HepG2 (cell line): ENCODE measurements around the gene RUNX3. TPM values are rescaled to one million over a fixed set of nuclear protein-coding genes. Genes with fewer than 3 reads are reported as not detected.
A peak's percentile ranks its signal among the peaks of the same experiment; 100 is the strongest.

Experiments
- BCLAF1 ChIP-seq: fragments of 450-650 bp; IDR thresholded peaks from 2 replicates; pipeline ENCODE4 v1.6.1; 2017; ENCODE audit warnings: mild to moderate bottlenecking
- BRCA1 ChIP-seq: sonication (generic); formaldehyde crosslinking; IDR thresholded peaks from 2 replicates; pipeline ENCODE4 v1.4.0; 2020; ENCODE audit warnings: missing genetic modification reagents
- DMAP1 ChIP-seq: IDR thresholded peaks from 2 replicates; pipeline ENCODE4 v1.6.1; 2016
- DPF2 ChIP-seq: sonication (generic); formaldehyde crosslinking; IDR thresholded peaks from 2 replicates; pipeline ENCODE4 v1.4.0; 2020; ENCODE audit warnings: mild to moderate bottlenecking, low read depth, missing genetic modification reagents, borderline replicate concordance
- FOSL2 ChIP-seq: sonication (generic); formaldehyde crosslinking; IDR thresholded peaks from 2 replicates; pipeline ENCODE4 v1.4.0; 2020; ENCODE audit warnings: missing genetic modification reagents
- FOXK2 ChIP-seq: fragments of 450-650 bp; IDR thresholded peaks from 2 replicates; pipeline ENCODE4 v1.6.1; 2016
- FOXO1 ChIP-seq: sonication (generic); formaldehyde crosslinking; IDR thresholded peaks from 2 replicates; pipeline ENCODE4 v1.4.0; 2020; ENCODE audit warnings: missing genetic modification reagents
- MEF2D ChIP-seq: sonication (generic); formaldehyde crosslinking; IDR thresholded peaks from 2 replicates; pipeline ENCODE4 v1.5.1; 2020; ENCODE audit warnings: mild to moderate bottlenecking, missing genetic modification reagents
- NFKBIZ ChIP-seq: IDR thresholded peaks from 2 replicates; pipeline ENCODE4 v1.6.1; 2018; ENCODE audit warnings: missing genetic modification reagents, missing compliant biosample characterization
- NR2F6 ChIP-seq, 2 experiments: IDR thresholded peaks; 2 replicates each; pipeline ENCODE4 v1.6.1; 2016; ENCODE audit warnings: antibody characterized with exemption in 1 of 2, mild to moderate bottlenecking in 1 of 2
- PAXIP1 ChIP-seq: sonication (generic); formaldehyde crosslinking; conservative IDR thresholded peaks from 2 replicates; pipeline ENCODE4 v1.4.0; 2020; ENCODE audit warnings: mild to moderate bottlenecking, missing genetic modification reagents, moderate library complexity
- RCOR2 ChIP-seq: IDR thresholded peaks from 2 replicates; pipeline ENCODE4 v1.6.1; 2016; ENCODE audit warnings: missing biosample characterization, missing genetic modification reagents
- SRY ChIP-seq: sonication (generic); formaldehyde crosslinking; IDR thresholded peaks from 2 replicates; pipeline ENCODE4 v1.8.0; 2022; ENCODE audit warnings: mild to moderate bottlenecking, missing genetic modification reagents
- TBL1XR1 ChIP-seq: fragments of 150-350 bp; IDR thresholded peaks from 2 replicates; pipeline ENCODE4 v1.6.1; 2014; ENCODE audit warnings: borderline replicate concordance, low read length; ENCODE audit not compliant: partially characterized antibody
- THYN1 ChIP-seq: sonication (generic); formaldehyde crosslinking; IDR thresholded peaks from 2 replicates; pipeline ENCODE4 v1.8.1; 2023; ENCODE audit warnings: low read depth, mild to moderate bottlenecking, moderate library complexity, missing genetic modification reagents, borderline replicate concordance
- ZNF10 ChIP-seq: sonication (generic); formaldehyde crosslinking; IDR thresholded peaks from 2 replicates; pipeline ENCODE4 v1.4.0; 2020; ENCODE audit warnings: mild to moderate bottlenecking, low read depth, missing genetic modification reagents, borderline replicate concordance
- ZNF12 ChIP-seq: sonication (generic); formaldehyde crosslinking; IDR thresholded peaks from 2 replicates; pipeline ENCODE4 v1.5.0; 2020; ENCODE audit warnings: missing genetic modification reagents
- ZNF224 ChIP-seq: sonication (generic); formaldehyde crosslinking; IDR thresholded peaks from 2 replicates; pipeline ENCODE4 v1.5.0; 2020; ENCODE audit warnings: mild to moderate bottlenecking, missing genetic modification reagents
- ZNF329 ChIP-seq: sonication (generic); formaldehyde crosslinking; IDR thresholded peaks from 2 replicates; pipeline ENCODE4 v1.9.0; 2021; ENCODE audit warnings: low read depth, mild to moderate bottlenecking, missing genetic modification reagents
- ZNF597 ChIP-seq: sonication (generic); formaldehyde crosslinking; IDR thresholded peaks from 2 replicates; pipeline ENCODE4 v1.5.0; 2020; ENCODE audit warnings: missing genetic modification reagents
- ZNF616 ChIP-seq: sonication (generic); formaldehyde crosslinking; IDR thresholded peaks from 2 replicates; pipeline ENCODE4 v1.5.0; 2020; ENCODE audit warnings: low read depth, mild to moderate bottlenecking, missing genetic modification reagents
- ZNF672 ChIP-seq: sonication (generic); formaldehyde crosslinking; IDR thresholded peaks from 2 replicates; pipeline ENCODE4 v1.8.1; 2022; ENCODE audit warnings: missing genetic modification reagents
- ZNF7 ChIP-seq: IDR thresholded peaks from 2 replicates; pipeline ENCODE4 v1.6.1; 2016; ENCODE audit warnings: missing biosample characterization, missing genetic modification reagents
- ZNF777 ChIP-seq: sonication (generic); formaldehyde crosslinking; IDR thresholded peaks from 2 replicates; pipeline ENCODE4 v1.4.0; 2020; ENCODE audit warnings: missing genetic modification reagents
- polyA plus RNA-seq, 8 experiments: library from polyadenylated mRNA; depleted of rRNA in 3 of 8; stranded (reverse) in 7 of 8; unstranded in 1 of 8; fragments of >200 nt; fragmentation: Illumina TruSeq in 4 of 8; extraction: Trizol in 4 of 8; gene quantifications; 2 replicates each; pipeline versions ENCODE4 v1.2.1 to v1.2.3, GENCODE V29; 2011 to 2016; ENCODE audit warnings: low read depth in 4 of 8, missing spikeins in 1 of 8, mixed read lengths in 1 of 8; ENCODE audit not compliant: insufficient read depth in 1 of 8
- total RNA-seq, 5 experiments: library from RNA; depleted of rRNA; stranded (reverse); fragments of >200 nt; fragmentation: Illumina TruSeq; extraction: Trizol; gene quantifications; 2 replicates each; pipeline ENCODE4 v1.2.3, GENCODE V29; 2016; ENCODE audit warnings: low read depth in 1 of 5

Gene RUNX3
- total and polyA plus RNA-seq, 2 of the 13 experiments (the other 11 are each of a cell fraction or from before 2014, with no cell fraction given): 0.04 to 0.22 TPM

- peak; percentile 94 for TF ChIP-seq FOSL2 (CRISPR knock-in tag)
- TF ChIP-seq RCOR2 (CRISPR knock-in tag): peak; percentile 65
- TF ChIP-seq DPF2: peak; percentile 78; the same call in 1 of the 2 replicates
- no peak for TF ChIP-seq ZNF616 (CRISPR knock-in tag)
- TF ChIP-seq ZNF777: 0 out of 2 replicates have a peak, but pooled peaks have one; percentile 52
- no peak for TF ChIP-seq MEF2D (CRISPR knock-in tag)
- TF ChIP-seq DMAP1 (CRISPR knock-in tag): peak; percentile 59; the same call in 1 of the 2 replicates
- TF ChIP-seq SRY (CRISPR knock-in tag): no peak
- TF ChIP-seq FOXO1 (CRISPR knock-in tag): peak; percentile 90
- no peak for TF ChIP-seq ZNF597 (CRISPR knock-in tag)
- no peak for TF ChIP-seq THYN1 (CRISPR knock-in tag)
- 0 out of 2 replicates have a peak, but pooled peaks have one; percentile 39 for TF ChIP-seq ZNF12 (CRISPR knock-in tag)
- TF ChIP-seq BCLAF1: no peak
- 0 out of 2 replicates have a peak, but pooled peaks have one; percentile 31 for TF ChIP-seq ZNF329
- no peak for TF ChIP-seq ZNF7 (CRISPR knock-in tag)
- no peak for TF ChIP-seq TBL1XR1
- TF ChIP-seq PAXIP1: peak; percentile 84
- TF ChIP-seq NFKBIZ (CRISPR knock-in tag): no peak
- no peak for TF ChIP-seq ZNF672 (CRISPR knock-in tag)
- TF ChIP-seq BRCA1 (CRISPR knock-in tag): no peak
- TF ChIP-seq ZNF10 (CRISPR knock-in tag): no peak
- TF ChIP-seq FOXK2: peak; percentile 87
- TF ChIP-seq NR2F6 (IDR thresholded peaks at IDR 0.05): peak; percentile 11; the same call in 1 of the 2 replicates
- TF ChIP-seq NR2F6 (CRISPR knock-in tag; IDR thresholded peaks at IDR 0.05): peak; percentile 25; the same call in 1 of the 2 replicates
- 0 out of 2 replicates have a peak, but pooled peaks have one; percentile 61 for TF ChIP-seq ZNF224 (CRISPR knock-in tag)
Observed at GRCh38 chr1:24910751-24911650, 19.1 kb downstream of the RUNX3 start (continued).
